Cardiac muscle cell (in vitro differentiated cells and primary cell): Measurements from ENCODE around the gene ADCYAP1R1. TPM values are rescaled to one million over a fixed set of nuclear protein-coding genes. Genes with fewer than 3 reads are reported as not detected.

Experiments used
- DNase-seq, 2 donors: peaks; one replicate each; pipeline versions ENCODE4 v3.0.0 to v3.0.0-alpha.2; 2010 to 2017; ENCODE audit warnings: low read depth in 1 of 2, low spot score in 1 of 2
- H3K27ac ChIP-seq: fragments of 200-600 bp; sonication (generic); 2 replicates; pipeline ENCODE4 v1.5.1; 2016
- H3K27me3 ChIP-seq: fragments of 200-600 bp; sonication (generic); 2 replicates; pipeline ENCODE4 v1.6.0; 2016; ENCODE audit warnings: control low read depth
- H3K36me3 ChIP-seq: fragments of 200-600 bp; sonication (generic); 2 replicates; pipeline ENCODE4 v1.5.1; 2016; ENCODE audit warnings: control low read depth
- H3K4me1 ChIP-seq: fragments of 200-600 bp; sonication (generic); 2 replicates; pipeline ENCODE4 v1.8.1; 2017; ENCODE audit warnings: low read depth, mild to moderate bottlenecking, mixed run types
- H3K4me3 ChIP-seq: fragments of 200-600 bp; sonication (generic); 2 replicates; pipeline ENCODE4 v1.5.1; 2016; ENCODE audit warnings: mild to moderate bottlenecking
- H3K9me3 ChIP-seq: fragments of 200-600 bp; sonication (generic); 2 replicates; pipeline ENCODE4 v1.5.1; 2017; ENCODE audit warnings: low read depth, mild to moderate bottlenecking, control low read depth
- CTCF ChIP-seq: IDR thresholded peaks from 2 replicates; pipeline ENCODE4 v1.5.1; 2012; ENCODE audit warnings: low read depth, mild to moderate bottlenecking, low read length
- polyA plus RNA-seq: library from polyadenylated mRNA; unstranded; fragments of >200 nt; fragmentation: Nextera tagmentation; extraction: Ambion mirVana; gene quantifications from 2 replicates; pipeline ENCODE4 v1.2.1, GENCODE V29; 2016
- total RNA-seq: library from RNA; depleted of rRNA; stranded (reverse); fragments of >200 nt; gene quantifications from 2 replicates; pipeline ENCODE4 v1.2.3, GENCODE V29; 2016

ADCYAP1R1 gene
- total and polyA plus RNA-seq, 2 experiments from 2014 or later, result 0.49 to 4.5 TPM

DNA sequence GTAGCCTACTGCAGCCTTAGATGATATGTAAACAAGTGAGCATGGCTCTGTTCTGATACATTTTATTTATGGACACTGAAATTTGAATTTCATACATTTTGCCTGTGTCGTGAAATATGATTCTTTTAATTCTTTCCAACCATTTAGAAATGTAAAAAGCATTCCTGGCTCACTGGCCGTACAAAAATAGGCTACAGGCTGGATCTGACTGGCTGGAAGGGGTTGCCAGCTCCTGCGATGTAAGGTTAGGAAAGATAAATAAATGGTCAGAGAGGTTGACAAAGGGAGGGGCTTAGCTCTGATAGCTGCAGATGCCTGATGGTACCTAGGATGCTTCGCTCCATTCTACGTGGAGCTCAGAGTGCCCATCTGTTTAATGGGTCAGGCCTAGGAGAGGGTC lies 3.4 kb downstream of the ADCYAP1R1 start:
- no peak for TF ChIP-seq CTCF
- Histone ChIP-seq H3K36me3 (no peaks in the 10 kb centered on the region), H3K27me3 (peaks cover 21% of the 10 kb centered on the region), H3K4me3 (no peak overlapping the region), H3K9me3 (no peaks in the 10 kb centered on the region), H3K27ac (no peak overlapping the region), H3K4me1 (no peaks in the 10 kb centered on the region)
- no peak for DNase-seq

DNA sequence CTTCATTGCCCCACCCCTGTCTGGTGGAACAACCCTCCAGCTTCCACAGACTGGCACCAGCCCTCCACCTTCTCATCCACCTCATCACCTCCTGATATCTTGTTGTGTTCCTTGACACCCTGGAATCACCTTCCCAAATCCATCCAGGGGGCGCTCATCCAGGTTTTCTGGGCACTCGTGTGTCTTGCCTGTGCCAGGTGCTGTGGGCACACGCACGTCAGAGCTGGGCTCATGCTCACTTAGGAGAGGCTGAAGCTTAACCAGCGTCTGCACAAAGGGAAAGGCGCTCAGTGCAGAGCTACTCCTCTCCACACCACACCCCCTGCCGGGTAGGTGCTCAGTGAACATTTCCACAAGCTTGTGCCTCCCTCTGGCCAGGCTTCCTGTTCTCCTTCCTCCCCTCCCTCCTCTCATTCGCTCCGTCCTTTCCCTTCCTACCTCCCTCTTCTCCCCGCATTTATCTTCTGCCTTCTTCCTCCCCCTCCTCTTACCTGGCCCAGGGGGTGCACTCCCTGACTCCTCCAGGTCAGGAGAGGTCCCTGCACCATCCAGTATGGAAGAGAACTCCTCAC lies 4.8 kb downstream of the ADCYAP1R1 start:
- H3K27me3 ChIP-seq, result peaks cover 21% of the 10 kb centered on the region
- no peak for DNase-seq
- no peak overlapping the region for H3K4me3 ChIP-seq
- no peaks in the 10 kb centered on the region for H3K36me3 ChIP-seq
- H3K9me3 ChIP-seq, result no peaks in the 10 kb centered on the region
- no peaks in the 10 kb centered on the region for H3K4me1 ChIP-seq
- H3K27ac ChIP-seq, result no peak overlapping the region
- no peak for TF ChIP-seq CTCF

DNA sequence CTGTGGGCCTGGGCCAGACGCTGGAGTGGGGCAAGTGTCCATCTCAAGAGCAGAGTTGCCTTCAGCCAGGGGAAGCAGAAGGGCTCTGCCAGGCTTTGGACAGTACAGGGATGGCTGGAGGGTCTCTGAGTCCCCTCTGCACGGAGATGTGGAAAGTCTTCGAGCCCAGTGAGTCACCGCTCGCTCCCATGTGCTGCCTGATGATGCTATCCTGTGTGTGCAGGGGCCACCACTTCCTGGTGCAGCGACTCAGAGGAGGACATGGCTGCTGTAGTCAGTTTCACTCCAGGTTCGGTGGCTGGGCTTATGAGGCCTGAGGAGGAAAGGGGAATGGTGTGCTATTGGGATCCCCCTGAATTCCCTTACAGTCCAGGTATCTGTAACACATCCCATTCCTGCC lies 6.0 kb downstream of the ADCYAP1R1 start:
- H3K36me3 ChIP-seq, result no peaks in the 10 kb centered on the region
- H3K4me3 ChIP-seq, result no peak overlapping the region
- H3K9me3 ChIP-seq, result no peaks in the 10 kb centered on the region
- H3K27ac ChIP-seq, result no peak overlapping the region
- no peak for TF ChIP-seq CTCF
- no peak for DNase-seq
- H3K4me1 ChIP-seq, result no peaks in the 10 kb centered on the region
- H3K27me3 ChIP-seq, result peaks cover 10% of the 10 kb centered on the region

- no peak overlapping the region for H3K4me3 ChIP-seq
- no peaks in the 10 kb centered on the region for H3K4me1 ChIP-seq
- no peak for TF ChIP-seq CTCF
These were observed 6.6 kb downstream of the ADCYAP1R1 start for GRCh38 chr7:31058688-31059087.

DNA sequence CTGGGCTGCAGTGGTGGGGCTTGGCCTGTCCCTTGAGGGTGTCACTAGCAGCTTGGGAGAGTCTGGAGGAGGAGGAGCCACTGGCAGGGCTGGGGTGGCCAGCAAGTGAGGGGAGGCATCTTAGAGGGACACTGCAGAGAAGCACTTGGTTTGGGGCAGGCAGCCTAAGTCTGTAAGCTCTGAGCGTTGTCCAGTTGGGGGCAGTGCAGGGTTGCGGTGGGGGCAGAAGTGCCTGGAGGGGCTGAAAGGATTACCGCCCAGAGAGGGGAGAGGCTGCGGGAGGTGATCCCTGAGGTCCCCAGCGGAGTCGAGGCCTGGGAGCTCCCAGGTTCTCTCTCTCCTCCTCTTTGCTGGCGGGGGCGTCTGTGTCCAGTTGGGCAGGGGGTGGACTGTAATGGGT lies 7.4 kb downstream of the ADCYAP1R1 start:
- H3K27me3 ChIP-seq, result no peaks in the 10 kb centered on the region

More at GRCh38 chr7:31058688-31059087, 6.6 kb downstream of the ADCYAP1R1 start:
- H3K27me3 ChIP-seq, result peaks cover 5% of the 10 kb centered on the region
- no peaks in the 10 kb centered on the region for H3K36me3 ChIP-seq
- no peaks in the 10 kb centered on the region for H3K9me3 ChIP-seq
- no peak for DNase-seq
- no peak overlapping the region for H3K27ac ChIP-seq

More for the DNA sequence above, 7.4 kb downstream of the ADCYAP1R1 start:
- Histone ChIP-seq H3K4me3 (no peak overlapping the region), H3K9me3 (no peaks in the 10 kb centered on the region), H3K36me3 (no peaks in the 10 kb centered on the region), H3K27ac (no peak overlapping the region), H3K4me1 (no peaks in the 10 kb centered on the region)
- DNase-seq, result no peak
- TF ChIP-seq CTCF, result no peak
